GM15510 (cell line): ENCODE results near the gene CDCP2.

Experiments
- POLR2A ChIP-seq: IDR thresholded peaks from 3 replicates; pipeline ENCODE4 v1.6.1; 2011; ENCODE audit warnings: borderline replicate concordance; ENCODE audit not compliant: insufficient read length; ENCODE audit errors: extremely low read depth

The CDCP2 gene

DNA sequence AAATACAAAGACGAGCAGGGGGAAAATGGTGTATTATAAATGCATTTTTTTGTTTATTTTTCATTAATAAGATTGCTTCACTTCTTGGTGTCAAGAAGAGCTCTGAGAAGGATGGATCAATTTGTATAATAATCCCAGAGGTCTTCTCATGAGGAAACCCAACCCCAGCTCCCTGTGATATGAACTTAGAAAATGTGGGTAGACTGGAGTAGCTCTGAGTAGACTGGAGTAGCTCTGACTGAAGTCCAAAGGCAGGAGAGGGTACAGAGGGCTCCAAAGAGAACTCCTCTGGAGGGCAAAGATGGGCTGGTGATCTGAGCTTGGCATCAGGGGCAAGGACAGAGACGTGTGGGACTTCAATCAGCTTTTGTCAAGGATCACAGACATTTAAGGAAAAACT, 21.4 kb downstream of the CDCP2 start:
- no peak for TF ChIP-seq POLR2A

DNA sequence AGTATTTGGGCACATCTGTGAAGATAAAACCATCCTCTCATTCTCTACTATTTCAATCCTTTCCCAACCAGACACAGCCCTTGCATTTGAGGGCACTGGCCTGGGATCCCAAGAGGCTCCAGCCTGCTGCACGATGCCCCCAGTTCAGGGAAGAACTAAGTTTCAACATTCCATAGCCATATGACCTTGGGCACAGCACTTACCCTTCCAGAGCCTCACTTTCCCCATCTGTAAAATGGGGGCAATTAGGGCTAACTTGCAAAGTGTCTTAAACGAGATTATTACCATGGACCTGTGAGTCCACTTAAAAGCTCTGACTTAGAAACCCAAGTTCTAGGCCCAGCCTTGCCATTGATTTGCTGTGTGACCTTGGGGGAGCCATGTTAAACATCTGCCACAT, 22.9 kb downstream of the CDCP2 start:
- no peak for TF ChIP-seq POLR2A

DNA sequence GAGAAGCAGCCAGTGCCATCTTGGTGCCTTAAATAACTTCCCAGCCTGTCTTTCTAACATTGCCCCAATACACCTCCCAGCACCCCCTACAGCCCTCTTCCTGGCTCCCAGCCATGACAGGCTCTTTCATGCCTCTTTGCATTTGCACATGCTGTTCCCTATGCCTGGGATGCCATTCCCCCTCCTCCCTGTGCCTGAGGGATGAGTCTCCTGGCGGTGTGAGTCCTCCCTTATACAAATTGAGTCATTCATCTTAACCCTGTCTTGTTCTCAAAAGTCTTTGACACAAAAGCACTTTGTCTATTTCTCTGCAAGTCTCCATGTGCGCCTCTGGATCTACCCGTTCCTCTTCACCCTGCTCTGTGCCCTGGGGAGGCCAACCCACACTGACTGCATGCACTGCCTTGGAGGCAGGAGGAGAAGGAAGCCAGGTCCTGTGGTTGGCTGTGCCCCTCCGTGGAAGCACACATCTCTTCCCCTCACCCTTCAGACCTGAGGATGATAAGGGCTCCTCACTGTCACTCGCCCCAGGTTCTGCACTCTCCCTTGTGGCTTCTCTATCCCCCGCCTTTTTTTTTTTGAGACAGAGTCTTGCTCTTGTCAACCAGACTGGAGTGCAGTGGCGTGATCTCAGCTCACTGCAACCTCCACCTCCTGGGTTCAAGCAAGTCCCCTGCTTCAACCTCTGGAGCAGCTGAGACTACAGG, 25.1 kb downstream of the CDCP2 start:
- no peak for TF ChIP-seq POLR2A

DNA sequence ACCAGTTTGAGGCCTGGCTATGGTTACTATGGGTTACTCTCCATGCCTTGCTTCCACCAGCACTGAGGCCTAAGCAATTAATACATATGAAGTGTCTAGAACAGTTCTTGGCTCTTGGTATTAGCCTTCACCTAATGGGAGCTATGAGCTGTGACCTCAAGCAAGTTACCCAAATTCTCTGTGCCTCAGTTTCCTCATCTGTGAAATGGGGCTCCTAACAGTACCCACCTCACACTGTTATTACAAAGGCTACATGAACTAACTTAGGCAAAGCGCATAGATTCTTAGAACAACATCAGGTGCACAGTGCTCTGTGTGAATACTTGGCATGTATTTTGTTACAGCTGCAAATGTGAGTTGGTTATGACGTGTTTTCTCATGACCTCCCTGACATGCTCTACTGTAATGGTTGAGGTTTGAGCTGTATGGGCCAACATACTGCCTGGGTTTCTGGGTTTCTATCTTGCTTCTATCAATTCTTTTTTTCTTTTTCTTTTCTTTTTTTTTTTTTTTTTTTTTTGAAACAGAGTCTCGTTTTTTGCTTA, 26.5 kb downstream of the CDCP2 start:
- no peak for TF ChIP-seq POLR2A

DNA sequence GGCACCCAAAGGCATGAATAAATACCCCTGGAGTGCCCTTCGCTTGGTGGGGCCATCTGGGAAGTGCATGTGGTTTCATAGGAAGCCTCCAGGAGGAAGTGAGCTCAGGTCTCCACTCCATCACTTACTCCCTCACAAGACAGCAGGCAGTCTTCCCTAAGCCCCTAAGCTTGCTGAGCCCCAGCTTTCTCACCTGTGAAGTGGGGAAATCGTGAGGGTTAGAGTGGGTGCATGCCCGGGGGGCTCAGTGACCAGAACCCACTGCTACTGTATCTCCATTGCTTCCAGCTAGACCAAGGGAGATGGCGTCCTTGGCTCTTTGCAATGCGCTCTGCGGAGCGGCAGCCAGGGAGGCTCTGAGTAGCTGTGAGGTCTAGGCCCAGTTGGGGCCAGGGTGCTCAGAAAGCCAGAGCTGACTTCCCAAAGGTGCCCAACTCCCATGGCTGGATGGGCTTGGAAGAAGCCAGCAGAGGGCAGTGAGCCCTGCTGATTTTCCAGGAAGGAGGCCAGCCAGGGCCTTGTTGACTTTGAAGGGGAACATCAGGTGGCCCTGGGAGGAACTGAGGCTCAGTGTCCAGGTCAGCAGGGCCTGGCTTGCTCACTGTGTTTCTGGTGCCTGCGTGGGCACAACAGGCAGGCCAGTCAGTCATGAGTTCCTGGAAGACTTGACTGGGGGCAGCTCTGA, 27.3 kb downstream of the CDCP2 start:
- no peak for TF ChIP-seq POLR2A

DNA sequence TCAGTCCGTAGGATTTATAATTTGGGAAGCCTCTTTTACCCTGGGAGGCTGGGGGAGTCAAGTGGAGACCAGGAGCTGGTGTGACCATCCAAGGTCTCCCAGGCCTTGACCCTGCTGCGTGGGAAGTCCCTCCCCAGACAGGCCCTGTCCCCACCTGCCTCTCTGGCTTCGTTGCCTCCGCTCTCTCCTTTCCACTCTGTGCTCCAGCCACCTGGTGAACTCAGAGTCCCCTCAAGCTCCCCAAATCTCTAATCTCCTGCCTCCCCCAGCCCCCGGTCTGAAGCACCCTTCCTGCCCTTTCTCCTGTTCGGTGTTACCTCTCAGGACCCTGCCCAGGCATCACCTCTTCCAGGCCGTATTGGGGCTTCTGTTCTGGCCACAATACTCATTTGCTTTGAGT, 27.9 kb downstream of the CDCP2 start:
- no peak for TF ChIP-seq POLR2A

DNA sequence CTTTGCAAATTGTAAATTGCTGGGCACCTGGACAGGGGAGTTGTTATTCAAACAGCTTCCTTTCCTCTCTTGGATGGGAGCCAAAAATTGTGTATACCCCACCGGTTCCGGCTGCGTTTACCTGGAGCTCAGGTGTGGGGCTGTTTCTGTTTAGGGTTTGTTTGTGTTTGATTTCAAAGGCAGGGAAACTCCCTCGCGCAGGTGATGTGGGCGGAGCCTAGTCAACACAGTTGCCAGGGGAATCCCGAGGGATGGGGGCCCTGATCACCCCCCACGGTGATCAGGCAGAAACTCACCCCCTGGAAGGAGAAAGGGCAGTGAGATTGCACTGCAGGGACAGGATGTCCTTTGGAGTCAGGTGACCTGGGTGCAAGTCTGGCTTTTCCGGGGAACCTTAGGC, 28.3 kb downstream of the CDCP2 start:
- TF ChIP-seq POLR2A: no peak

DNA sequence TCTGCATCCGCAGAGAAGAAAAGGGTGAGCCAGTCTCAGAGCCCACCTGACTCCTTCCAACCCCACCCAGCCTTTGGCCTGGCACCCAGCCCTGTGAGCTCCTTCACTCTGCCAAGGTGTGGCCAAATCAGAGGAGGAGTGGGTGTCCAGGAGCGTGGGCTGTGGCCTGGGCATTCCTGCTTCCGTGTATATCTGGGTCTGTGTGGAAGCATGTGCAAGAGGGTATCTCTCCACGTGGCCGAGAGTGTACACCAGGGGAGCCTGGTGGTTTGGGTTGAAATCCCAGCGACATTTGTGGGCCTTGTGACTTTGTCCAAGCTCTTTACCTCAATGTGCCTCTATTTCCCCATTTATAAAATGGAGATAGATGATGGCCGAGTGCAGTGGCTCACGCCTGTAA, 29.8 kb downstream of the CDCP2 start:
- TF ChIP-seq POLR2A: no peak

DNA sequence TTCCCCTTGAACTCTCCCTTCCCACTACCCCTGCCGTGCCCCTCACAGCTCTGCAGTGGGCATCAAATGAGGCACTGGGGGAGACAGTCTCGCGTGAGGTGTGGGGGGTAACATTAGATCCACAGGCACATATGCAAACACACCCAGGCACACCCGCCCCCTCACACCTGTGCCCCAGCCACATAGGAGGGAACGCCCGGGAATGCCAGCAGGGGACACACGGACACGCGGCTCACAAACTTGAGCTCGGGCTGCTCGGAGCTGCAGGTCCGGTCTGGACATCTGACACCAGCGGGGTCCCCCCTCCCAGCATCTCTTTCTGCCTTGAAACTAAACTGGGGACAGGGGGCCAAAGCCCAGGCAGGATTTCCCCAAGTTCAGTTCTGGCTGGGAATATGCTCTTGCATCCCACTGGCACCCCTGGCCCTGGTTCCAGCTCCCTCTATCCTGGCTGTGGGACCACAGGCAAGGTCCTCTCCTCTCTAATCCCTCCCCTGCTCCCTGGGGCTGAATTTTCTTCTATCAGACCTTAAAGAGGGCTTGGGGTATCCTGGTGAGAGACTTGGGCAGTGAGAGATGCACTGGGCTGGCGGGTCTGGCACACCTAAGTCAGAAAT, 30.6 kb downstream of the CDCP2 start:
- no peak for TF ChIP-seq POLR2A

DNA sequence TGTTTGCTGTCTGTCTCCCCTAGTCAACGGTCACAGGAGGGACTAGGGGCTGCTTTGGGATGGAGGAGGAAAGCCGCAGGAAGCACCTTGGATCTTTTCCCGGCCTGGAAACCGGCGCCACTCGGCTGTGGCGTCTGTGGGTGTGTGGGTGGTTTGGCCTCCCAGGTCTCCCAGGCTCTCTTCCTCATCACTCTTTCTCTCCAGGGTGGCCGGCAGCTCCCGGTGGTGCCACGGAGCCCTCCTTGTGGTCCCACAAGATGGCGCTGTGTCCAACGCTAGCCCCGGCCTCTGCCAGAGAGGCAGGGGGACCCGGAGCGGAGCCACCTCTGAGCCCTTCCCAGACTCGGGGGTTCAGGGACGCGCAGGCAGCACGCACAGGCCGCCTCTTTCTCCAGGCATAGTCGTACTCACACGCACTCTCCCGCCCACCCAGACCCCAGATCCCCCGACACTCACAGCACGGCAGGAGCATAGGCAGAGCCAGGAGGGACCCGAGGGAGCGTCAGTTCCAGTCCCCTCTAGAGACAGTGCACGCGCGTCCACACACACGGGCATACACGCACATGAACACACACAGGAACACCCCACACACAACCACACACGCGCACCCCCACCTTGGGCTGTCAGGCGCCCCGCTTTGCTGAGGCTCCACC, 31.2 kb downstream of the CDCP2 start:
- TF ChIP-seq POLR2A: no peak

DNA sequence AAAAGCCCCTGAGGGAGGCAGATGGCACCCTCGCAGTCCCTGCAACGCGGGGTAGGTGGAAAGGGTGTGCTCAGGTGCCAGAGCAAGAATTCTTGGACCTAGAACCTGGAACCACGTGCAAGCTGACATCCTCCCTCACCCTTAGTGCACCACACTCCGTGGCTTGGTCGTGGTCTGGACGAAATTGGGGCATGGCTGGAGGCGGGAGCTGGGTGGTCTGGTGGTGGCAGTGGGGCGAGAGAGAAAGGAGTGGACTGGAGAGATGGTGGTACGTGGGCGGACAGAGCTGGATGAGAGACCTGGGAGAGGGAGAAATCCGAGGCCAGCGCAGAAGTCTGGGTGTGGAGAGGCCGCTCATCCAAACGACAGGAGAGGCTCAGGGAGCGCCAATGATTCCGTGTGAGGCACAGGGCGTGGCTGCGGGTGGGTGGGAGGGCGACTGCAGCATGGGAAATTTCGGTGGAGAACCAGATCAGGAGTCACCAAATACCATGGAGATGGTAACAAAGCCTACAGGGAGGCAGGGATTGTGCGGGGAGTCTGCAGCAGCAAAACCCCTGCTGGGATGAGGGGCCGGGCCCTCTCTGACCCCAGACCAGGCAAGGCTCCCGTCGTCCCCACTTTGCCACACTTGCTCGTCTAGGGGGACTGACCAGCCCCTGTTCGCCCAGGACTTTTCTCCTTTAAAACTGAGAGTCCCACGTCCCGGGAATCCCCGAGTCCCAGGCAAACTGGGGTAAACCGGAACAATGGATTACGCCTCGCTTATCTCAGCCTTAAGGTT, 31.9 kb downstream of the CDCP2 start:
- TF ChIP-seq POLR2A: no peak

DNA sequence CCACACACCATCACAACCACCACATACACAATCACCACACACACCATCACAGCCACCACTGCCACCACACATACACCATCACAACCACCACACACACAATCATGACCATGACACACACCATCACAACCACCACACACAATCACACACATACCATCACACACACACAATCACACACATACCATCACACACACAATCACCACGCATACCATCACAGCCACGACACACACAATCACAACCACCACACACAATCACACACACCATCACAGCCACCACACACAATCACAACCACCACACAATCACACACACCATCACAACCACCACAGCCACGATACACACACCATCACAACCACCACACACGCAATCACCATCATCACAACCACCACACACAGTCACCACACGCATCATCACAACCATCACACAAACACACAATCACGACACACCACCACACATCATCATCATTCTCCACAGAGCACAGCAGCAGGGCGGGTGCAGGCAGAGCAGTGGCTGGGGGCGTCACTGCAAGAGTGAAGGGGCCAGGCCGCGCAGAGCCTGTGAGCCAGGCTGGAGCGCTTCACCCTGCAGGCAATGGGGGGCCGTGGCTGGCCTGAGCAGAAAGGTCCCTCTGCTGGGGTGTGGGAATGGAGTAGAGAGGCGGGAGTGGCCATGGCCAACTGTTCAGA, 32.6 kb downstream of the CDCP2 start:
- no peak for TF ChIP-seq POLR2A

DNA sequence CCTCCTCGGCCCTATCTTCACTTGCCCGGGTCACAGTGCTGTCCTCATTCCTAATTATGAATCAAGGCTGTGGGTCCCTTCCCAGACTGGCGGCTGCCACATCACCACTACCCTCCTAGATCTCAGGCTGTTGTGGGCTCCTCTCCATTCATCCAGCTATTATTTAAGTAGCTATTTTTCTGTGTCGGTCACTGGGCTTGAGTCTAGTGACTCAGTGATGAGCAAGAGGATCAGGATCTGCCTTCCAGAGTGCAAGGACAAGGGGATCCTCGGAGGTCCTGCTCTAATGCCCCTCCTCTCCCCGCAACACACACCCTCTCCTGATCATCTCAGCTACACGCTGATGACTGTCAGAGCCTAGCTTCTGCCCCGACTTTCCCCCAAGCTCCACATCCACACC, 34.1 kb downstream of the CDCP2 start:
- TF ChIP-seq POLR2A: no peak

DNA sequence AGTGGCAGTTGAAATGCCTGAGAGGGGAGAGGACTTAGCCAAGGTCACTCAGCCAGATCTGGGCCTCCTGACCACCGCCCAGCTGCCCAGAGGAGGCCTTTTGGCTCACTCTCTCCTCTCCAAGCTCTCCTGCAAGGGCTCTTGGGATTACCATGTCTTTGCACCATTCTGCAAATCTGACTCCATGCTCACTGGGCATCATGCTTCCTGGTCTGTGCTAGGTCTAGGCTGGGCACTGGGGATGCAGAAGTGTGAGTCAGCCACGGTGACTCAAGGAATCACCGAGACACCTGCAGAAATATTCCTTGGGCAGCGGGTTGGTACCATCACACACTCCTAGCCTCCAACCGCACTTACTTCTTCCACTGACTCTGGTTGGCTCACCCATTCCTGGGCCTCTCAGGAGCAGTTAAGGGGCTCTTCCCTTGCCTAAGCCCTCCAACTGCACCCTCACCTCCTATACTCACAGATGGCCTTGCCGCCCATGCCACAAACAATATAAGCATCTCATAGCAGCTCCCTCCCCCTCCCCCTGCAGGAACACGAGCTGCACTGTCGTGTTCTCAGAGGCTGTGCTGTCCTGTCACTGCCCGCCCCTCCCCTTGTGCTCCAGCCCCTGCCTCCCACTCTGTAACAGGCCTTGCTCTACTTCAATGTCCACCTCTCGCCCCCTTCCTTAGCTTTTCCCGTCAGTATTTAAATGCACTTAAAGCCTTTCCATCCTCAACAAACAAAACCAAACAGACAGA, 34.8 kb downstream of the CDCP2 start:
- TF ChIP-seq POLR2A: no peak

DNA sequence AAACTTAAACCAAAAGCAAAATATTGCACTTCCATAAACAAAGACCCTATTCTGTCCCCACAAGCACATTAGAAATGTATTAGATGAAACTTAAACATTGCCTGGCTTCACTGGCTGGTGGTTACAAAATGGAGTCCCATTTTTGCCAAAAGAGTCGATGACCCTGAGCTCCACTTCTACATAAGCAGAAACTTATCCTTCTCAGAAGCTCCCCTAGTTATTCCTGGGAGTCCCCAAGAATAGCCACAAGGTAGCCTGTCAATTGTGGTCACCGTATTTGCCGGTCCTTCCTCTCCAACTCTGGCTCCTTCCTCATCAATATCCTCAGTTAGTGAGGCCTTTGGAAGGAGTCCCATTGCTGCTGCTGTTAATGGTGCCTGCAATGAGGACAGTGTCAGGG, 37.3 kb downstream of the CDCP2 start:
- TF ChIP-seq POLR2A: no peak
